Muscle layer of colon (tissue), 2 donors: ENCODE measurements around the gene SLC39A6.

ENCODE experiments used
- H3K27ac ChIP-seq: one replicate; pipeline ENCODE4 v1.7.0; 2013; ENCODE audit warnings: low read depth, mild to moderate bottlenecking, low read length, moderate library complexity
- H3K27me3 ChIP-seq, 2 donors: one replicate each; pipeline ENCODE4 v1.7.0; 2013; ENCODE audit warnings: low read length in 2 of 2, mild to moderate bottlenecking in 2 of 2; ENCODE audit not compliant: insufficient read depth in 2 of 2, control insufficient read depth in 1 of 2
- H3K36me3 ChIP-seq: one replicate; pipeline ENCODE4 v1.7.0; 2013; ENCODE audit warnings: mild to moderate bottlenecking, low read length; ENCODE audit not compliant: insufficient read depth
- H3K4me1 ChIP-seq: one replicate; pipeline ENCODE4 v1.7.0; 2013; ENCODE audit warnings: mild to moderate bottlenecking, low read length; ENCODE audit not compliant: insufficient read depth
- H3K4me3 ChIP-seq, 2 donors: one replicate each; pipeline ENCODE4 v1.7.0; 2013; ENCODE audit warnings: low read length in 2 of 2, low read depth in 1 of 2, mild to moderate bottlenecking in 1 of 2, moderate library complexity in 1 of 2
- H3K9ac ChIP-seq: one replicate; pipeline ENCODE4 v1.7.0; 2013; ENCODE audit warnings: low read length
- H3K9me3 ChIP-seq: one replicate; pipeline ENCODE4 v1.7.0; 2013; ENCODE audit warnings: mild to moderate bottlenecking, low read length
- donor health status: abdominal sarcoma.
- donor health status: Adenocarcinoma of cecum.

SLC39A6 gene

DNA sequence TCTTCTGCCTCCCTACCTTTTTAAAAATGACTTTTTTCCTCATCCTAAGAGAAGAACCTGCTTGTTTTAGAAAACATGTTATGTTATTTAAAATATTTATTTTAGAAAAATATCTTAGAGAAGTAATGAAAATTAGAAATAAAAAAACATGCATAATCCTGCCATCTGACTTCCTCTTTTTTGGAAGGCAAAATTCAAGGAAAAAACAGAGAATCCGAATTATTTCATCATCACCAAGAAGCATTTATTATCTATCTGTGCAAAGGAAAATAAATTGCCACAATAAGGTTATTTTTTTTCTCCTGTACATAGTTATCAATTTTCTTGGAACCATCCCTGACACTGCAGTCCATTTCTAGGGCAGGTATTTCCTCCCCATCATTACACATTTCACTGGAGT lies 14.4 kb downstream of the SLC39A6 start:
- no peak overlapping the region for H3K9ac ChIP-seq
- no peaks in the 10 kb centered on the region for H3K27me3 ChIP-seq
- peaks cover 41% of the 10 kb centered on the region for H3K36me3 ChIP-seq
- no peak overlapping the region for H3K27ac ChIP-seq
- H3K4me3 ChIP-seq = no peak overlapping the region
- H3K9me3 ChIP-seq = no peaks in the 10 kb centered on the region
- H3K4me1 ChIP-seq = no peaks in the 10 kb centered on the region

DNA sequence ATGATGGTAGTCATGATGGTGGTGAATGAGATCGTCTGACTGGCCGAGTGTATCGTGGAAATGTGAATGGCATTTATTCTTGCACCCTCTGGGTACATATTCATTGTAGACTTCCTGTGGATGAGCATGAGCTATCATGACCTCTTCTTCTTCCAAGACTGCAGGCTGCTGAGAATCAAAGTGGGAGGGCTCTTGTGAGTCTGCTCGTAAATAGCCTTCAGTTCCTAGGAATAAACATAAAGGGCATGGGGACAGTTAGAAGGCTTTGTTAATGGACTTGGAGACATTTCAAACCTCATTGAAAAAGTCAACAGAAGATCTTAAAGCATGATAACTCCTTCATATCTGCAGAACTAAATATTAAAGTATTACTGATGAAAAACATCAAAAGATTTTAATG lies 14.9 kb downstream of the SLC39A6 start:
- H3K9ac ChIP-seq = no peak overlapping the region
- no peak overlapping the region for H3K4me3 ChIP-seq

DNA sequence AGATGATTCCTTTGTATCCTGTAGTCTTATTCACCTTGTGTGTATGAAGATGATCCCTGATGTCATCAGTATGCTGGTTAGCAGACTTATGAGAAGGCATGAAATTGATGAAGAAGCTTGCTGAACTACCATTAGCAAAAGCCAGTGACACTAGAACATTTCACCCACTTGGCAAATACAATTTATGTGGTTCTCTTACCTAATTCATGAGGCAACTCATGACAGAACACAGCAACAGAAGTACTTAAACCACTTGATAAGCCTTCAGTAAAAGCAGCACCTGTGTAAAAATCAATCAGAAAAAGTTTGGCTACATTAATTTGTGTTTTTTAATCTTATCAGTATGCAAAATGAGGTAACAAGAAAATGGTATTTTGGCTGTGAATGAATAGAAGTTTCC lies 16.8 kb downstream of the SLC39A6 start:
- H3K9me3 ChIP-seq = no peaks in the 10 kb centered on the region
- H3K4me1 ChIP-seq = no peaks in the 10 kb centered on the region
- no peaks in the 10 kb centered on the region for H3K27me3 ChIP-seq
- H3K27ac ChIP-seq = no peak overlapping the region
- peaks cover 41% of the 10 kb centered on the region for H3K36me3 ChIP-seq
- no peak overlapping the region for H3K4me3 ChIP-seq
- H3K9ac ChIP-seq = no peak overlapping the region

More for the DNA sequence above, 14.9 kb downstream of the SLC39A6 start:
- no peaks in the 10 kb centered on the region for H3K9me3 ChIP-seq
- H3K27me3 ChIP-seq = no peaks in the 10 kb centered on the region
- peaks cover 41% of the 10 kb centered on the region for H3K36me3 ChIP-seq
- H3K27ac ChIP-seq = no peak overlapping the region
- no peaks in the 10 kb centered on the region for H3K4me1 ChIP-seq

DNA sequence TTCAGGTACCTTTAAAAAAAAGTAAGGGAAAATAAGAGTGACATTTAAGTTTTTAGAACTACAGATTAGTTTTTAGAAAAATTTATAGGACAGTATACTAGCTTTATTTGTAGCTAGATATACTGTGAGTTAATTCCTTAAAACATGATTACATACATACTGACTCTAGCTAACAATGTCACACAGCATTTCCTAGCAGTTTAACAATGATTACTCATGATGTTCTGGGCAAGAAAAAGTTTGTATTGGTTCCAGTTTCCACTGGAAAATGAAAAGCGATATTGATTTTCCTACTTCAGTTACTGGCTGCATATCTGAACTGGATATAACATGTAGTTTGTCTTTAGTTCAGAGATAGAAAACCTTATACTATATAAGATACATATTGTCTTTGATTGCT lies 19.4 kb downstream of the SLC39A6 start:
- H3K36me3 ChIP-seq = peaks cover 33% of the 10 kb centered on the region
- H3K4me3 ChIP-seq = no peak overlapping the region
- no peaks in the 10 kb centered on the region for H3K27me3 ChIP-seq
- no peak overlapping the region for H3K9ac ChIP-seq
- no peak overlapping the region for H3K27ac ChIP-seq
- no peaks in the 10 kb centered on the region for H3K9me3 ChIP-seq
- no peaks in the 10 kb centered on the region for H3K4me1 ChIP-seq

DNA sequence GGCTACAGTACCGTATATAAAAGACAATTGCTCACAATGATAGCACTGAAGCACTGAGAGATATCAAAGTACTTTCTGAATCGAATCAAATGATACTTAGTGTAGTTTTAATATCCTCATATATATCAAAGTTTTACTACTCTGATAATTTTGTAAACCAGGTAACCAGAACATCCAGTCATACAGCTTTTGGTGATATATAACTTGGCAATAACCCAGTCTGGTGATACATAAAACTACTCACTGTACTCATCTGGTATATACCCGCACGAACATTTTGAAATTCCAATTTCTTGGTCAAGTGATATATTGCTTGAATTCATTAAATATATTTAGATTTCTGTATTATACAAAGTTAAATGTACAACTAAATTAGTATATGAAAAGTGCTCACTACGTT lies 20.5 kb downstream of the SLC39A6 start:
- no peaks in the 10 kb centered on the region for H3K27me3 ChIP-seq
- H3K36me3 ChIP-seq = peaks cover 24% of the 10 kb centered on the region
- no peak overlapping the region for H3K9ac ChIP-seq
- no peak overlapping the region for H3K27ac ChIP-seq
- H3K4me1 ChIP-seq = no peaks in the 10 kb centered on the region
- H3K4me3 ChIP-seq = no peak overlapping the region
- H3K9me3 ChIP-seq = no peaks in the 10 kb centered on the region

DNA sequence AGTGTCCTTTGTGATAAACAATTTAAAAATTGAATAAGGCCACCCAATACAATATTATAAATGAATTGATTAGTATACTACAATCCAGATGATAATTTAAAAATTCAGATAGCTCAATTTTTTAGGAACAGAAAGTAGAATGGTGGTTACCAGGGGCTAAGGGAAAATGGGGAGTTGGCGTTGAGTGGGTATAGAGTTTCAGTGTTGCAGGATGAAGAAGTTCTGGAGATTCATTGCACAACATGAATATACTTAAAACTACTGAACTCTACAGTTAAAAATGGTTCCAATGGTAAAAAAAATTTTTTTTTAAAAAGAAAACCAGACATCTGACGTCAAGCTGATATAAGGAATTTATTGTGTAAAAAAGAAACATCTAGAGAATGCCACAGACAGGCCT lies 20.9 kb downstream of the SLC39A6 start:
- Histone ChIP-seq H3K27ac (no peak overlapping the region), H3K4me1 (no peaks in the 10 kb centered on the region), H3K4me3 (no peak overlapping the region), H3K27me3 (no peaks in the 10 kb centered on the region), H3K9me3 (no peaks in the 10 kb centered on the region), H3K36me3 (peaks cover 21% of the 10 kb centered on the region), H3K9ac (no peak overlapping the region)

DNA sequence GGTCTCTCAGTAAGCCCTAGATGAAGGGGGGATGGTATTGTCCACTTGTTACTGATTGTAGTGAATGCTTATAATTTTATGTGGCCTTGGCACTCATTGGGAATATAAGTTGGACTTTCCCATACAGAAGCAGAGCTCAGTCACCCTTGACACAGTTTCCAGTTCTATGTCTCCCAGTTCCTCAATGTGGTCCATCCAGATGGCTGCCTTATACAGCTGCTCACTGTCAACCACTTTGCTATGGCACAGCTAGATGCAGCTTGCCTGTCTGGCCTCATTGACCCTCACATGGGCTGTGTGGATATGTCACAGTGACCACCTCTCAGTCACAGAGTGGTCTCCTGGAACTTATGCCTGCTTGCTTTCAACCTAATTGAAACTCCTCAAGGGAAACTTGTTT lies 21.7 kb downstream of the SLC39A6 start:
- Histone ChIP-seq H3K9me3 (no peaks in the 10 kb centered on the region), H3K4me3 (no peak overlapping the region), H3K27me3 (no peaks in the 10 kb centered on the region), H3K9ac (no peak overlapping the region), H3K36me3 (peaks cover 14% of the 10 kb centered on the region), H3K27ac (no peak overlapping the region), H3K4me1 (no peaks in the 10 kb centered on the region)

DNA sequence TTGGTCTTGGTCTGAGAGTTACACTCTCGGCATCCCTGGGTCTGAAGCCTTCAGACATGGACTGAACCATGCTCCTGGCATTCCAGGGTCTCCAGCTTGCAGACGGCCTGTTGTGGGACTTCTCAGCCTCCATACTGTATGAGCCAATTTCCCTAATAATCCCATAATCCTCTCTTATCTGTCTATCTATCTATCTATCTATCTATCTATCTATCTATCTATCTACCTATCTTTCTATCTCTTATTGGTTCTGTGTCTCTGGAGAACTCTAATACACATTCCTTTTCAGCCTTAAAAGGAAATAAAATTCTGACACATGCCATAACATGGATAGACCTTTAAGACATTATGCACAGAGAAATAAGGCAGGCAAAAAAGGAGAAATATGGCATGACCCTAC lies 24.4 kb downstream of the SLC39A6 start:
- no peaks in the 10 kb centered on the region for H3K9me3 ChIP-seq
- no peaks in the 10 kb centered on the region for H3K4me1 ChIP-seq
- no peak overlapping the region for H3K4me3 ChIP-seq
- H3K9ac ChIP-seq = no peak overlapping the region
- H3K27ac ChIP-seq = no peak overlapping the region
- no peaks in the 10 kb centered on the region for H3K36me3 ChIP-seq
- H3K27me3 ChIP-seq = no peaks in the 10 kb centered on the region

DNA sequence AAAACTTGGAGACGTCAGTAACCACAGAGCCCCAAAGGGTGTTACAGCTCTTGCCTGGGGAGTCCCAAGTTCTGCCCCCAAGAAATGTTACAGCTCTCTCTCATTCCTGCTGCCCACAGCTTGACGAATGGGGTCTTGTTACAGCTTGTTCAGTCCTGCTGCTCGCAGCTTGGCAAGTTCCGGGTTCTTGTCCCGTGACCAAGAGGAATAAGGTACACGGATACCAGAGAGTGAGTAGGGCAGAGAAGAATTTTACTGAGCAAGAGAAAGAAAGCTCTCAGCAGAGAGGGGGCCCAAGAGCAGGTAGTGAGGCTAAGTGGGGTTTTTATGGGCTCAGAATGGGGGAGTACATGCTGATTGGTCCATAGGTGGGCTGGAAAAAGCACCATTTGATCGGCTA lies 27.2 kb downstream of the SLC39A6 start:
- H3K36me3 ChIP-seq = no peaks in the 10 kb centered on the region
- no peaks in the 10 kb centered on the region for H3K4me1 ChIP-seq
- H3K27ac ChIP-seq = no peak overlapping the region
- no peak overlapping the region for H3K4me3 ChIP-seq
- H3K9me3 ChIP-seq = no peaks in the 10 kb centered on the region
- H3K9ac ChIP-seq = no peak overlapping the region
- H3K27me3 ChIP-seq = no peaks in the 10 kb centered on the region

DNA sequence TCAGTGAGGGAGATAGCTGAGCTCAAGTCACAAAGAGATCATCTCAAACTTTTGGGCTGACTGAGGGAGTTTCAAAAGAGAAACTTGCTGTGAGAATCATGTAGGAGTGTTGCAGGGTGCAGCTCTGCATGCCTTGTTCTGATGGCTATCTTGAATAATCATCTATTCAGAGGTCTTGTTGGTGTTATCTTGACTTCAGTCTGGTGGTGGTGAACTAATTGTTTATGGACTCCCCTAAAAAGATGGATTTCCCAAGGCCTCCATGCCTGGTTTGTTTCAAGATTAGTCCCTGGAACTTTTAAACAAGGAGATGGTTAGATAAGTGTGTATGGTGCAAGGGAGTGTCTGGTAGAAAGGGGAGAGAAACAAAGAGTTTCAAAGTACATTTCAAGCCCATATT lies 29.8 kb downstream of the SLC39A6 start:
- Histone ChIP-seq H3K9ac (no peak overlapping the region), H3K9me3 (no peaks in the 10 kb centered on the region), H3K36me3 (no peaks in the 10 kb centered on the region), H3K27ac (no peak overlapping the region), H3K27me3 (no peaks in the 10 kb centered on the region), H3K4me1 (no peaks in the 10 kb centered on the region), H3K4me3 (no peak overlapping the region)

DNA sequence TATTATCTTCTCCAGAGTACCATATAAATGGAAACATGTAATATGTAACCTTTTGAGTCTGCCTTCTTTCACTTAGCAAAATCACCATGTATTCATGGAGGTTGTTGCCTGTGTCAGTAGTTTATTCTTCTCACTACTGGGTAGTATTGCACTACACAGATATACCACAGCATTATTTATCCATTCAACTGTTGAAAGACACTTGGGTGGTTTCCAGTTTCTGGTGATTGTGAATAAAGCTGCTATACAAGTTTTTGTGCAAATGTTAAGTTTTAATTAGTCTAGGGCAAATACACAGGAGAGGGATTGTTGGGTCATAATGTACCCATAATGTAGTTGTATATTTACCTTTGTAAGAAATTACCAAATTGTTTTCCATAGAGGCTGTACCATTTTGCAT lies 32.2 kb downstream of the SLC39A6 start:
- H3K27me3 ChIP-seq = no peaks in the 10 kb centered on the region
- H3K4me1 ChIP-seq = no peaks in the 10 kb centered on the region
- no peaks in the 10 kb centered on the region for H3K9me3 ChIP-seq
- H3K4me3 ChIP-seq = no peak overlapping the region
- no peaks in the 10 kb centered on the region for H3K36me3 ChIP-seq
- no peak overlapping the region for H3K9ac ChIP-seq
- no peak overlapping the region for H3K27ac ChIP-seq

DNA sequence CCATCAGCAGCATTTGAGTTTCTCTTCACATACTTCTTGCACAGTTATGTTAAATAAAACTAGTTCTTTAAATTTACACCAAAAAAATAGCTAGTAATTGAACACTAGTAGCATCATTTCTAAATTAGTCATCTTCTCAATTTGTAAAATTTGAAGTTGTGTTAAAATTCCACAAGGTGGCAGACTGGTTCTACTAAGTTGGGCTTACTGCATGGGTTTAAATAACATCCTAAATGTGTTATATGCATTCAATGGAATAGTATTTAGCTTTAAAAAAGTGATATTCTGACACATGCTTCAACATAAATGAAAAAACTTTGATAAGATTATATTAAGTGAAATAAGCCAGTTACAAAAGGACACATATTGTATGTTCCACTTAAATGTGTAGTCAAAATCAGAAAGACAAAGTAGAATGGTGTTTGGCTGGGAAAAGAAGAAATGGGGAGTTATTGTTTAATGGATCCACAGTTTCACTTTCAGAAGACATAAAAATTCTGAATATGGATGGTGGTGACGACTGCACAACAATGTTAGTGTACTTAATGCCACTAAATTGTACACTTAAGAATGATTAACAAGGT lies 33.1 kb downstream of the SLC39A6 start:
- Histone ChIP-seq H3K4me3 (no peak overlapping the region), H3K4me1 (no peaks in the 10 kb centered on the region), H3K27ac (no peak overlapping the region), H3K9ac (no peak overlapping the region), H3K27me3 (no peaks in the 10 kb centered on the region), H3K36me3 (no peaks in the 10 kb centered on the region), H3K9me3 (no peaks in the 10 kb centered on the region)
